CD4-positive, alpha-beta T cell treated with Interleukin-4 for 4 hours (primary cell): ENCODE results near the gene PAPSS2.

Experiments
- DNase-seq: peaks from one replicate; pipeline ENCODE4 v3.0.0-alpha.2; 2020

Gene PAPSS2

GRCh38 chr10:87672551-87672950, 12.9 kb downstream of the PAPSS2 start:
- no peak for DNase-seq

GRCh38 chr10:87674943-87675342, 15.3 kb downstream of the PAPSS2 start:
- no peak for DNase-seq

- DNase-seq = no peak
Observed at GRCh38 chr10:87675396-87676376, 16.0 kb downstream of the PAPSS2 start.

GRCh38 chr10:87677595-87677994, 17.9 kb downstream of the PAPSS2 start:
- no peak for DNase-seq

GRCh38 chr10:87678302-87678701, 18.6 kb downstream of the PAPSS2 start:
- DNase-seq = no peak

GRCh38 chr10:87683356-87683755, 23.7 kb downstream of the PAPSS2 start:
- no peak for DNase-seq

GRCh38 chr10:87684001-87684638, 24.4 kb downstream of the PAPSS2 start:
- no peak for DNase-seq

GRCh38 chr10:87685832-87686574, 26.3 kb downstream of the PAPSS2 start:
- DNase-seq = no peak

- no peak for DNase-seq
Observed at GRCh38 chr10:87691506-87692070, 31.9 kb downstream of the PAPSS2 start.

GRCh38 chr10:87692956-87693484, 33.3 kb downstream of the PAPSS2 start:
- DNase-seq = no peak

GRCh38 chr10:87694011-87694794, 34.5 kb downstream of the PAPSS2 start:
- DNase-seq = no peak

GRCh38 chr10:87695074-87695473, 35.4 kb downstream of the PAPSS2 start:
- no peak for DNase-seq

- DNase-seq = no peak
Observed at GRCh38 chr10:87696922-87697745, 37.5 kb downstream of the PAPSS2 start.

- no peak for DNase-seq
Observed at GRCh38 chr10:87700031-87700796, 40.5 kb downstream of the PAPSS2 start.

- DNase-seq = no peak
Observed at GRCh38 chr10:87702260-87702972, 42.7 kb downstream of the PAPSS2 start.

- no peak for DNase-seq
Observed at GRCh38 chr10:87702973-87703294, 43.3 kb downstream of the PAPSS2 start.

GRCh38 chr10:87703771-87704170, 44.1 kb downstream of the PAPSS2 start:
- DNase-seq = no peak

GRCh38 chr10:87705339-87705738, 45.7 kb downstream of the PAPSS2 start:
- no peak for DNase-seq

- no peak for DNase-seq
Observed at GRCh38 chr10:87706731-87707130, 47.1 kb downstream of the PAPSS2 start.

GRCh38 chr10:87707254-87707653, 47.6 kb downstream of the PAPSS2 start:
- no peak for DNase-seq
